Measurements from ENCODE around the gene MPPED1. TPM values are rescaled to one million over a fixed set of nuclear protein-coding genes. Genes with fewer than 3 reads are reported as not detected.

The MPPED1 gene
- total RNA-seq, 1 experiment from 2014 or later = 0.03 TPM

- no peak for DNase-seq (ENCODE audit: low read depth, low spot score)
- in situ Hi-C loops (cut with HindIII; ENCODE audit: low pct_unique_long_range_greater_than_20kb, low sequenced_read_pairs) = no loop called here
Measured at GRCh38 chr22:43476751-43477725, 65.2 kb downstream of the MPPED1 start.

- DNase-seq (ENCODE audit: low read depth, low spot score) = no peak
- in situ Hi-C loops (cut with HindIII; ENCODE audit: low pct_unique_long_range_greater_than_20kb, low sequenced_read_pairs) = no loop called here
Measured at GRCh38 chr22:43477966-43478365, 66.2 kb downstream of the MPPED1 start.

- in situ Hi-C loops (cut with HindIII; ENCODE audit: low pct_unique_long_range_greater_than_20kb, low sequenced_read_pairs) = no loop called here
- no peak for DNase-seq (ENCODE audit: low read depth, low spot score)
Measured at GRCh38 chr22:43478621-43479300, 66.9 kb downstream of the MPPED1 start.

- no peak for DNase-seq (ENCODE audit: low read depth, low spot score)
- in situ Hi-C loops (cut with HindIII; ENCODE audit: low pct_unique_long_range_greater_than_20kb, low sequenced_read_pairs) = no loop called here
Measured at GRCh38 chr22:43479301-43479950, 67.6 kb downstream of the MPPED1 start.

GRCh38 chr22:43479962-43480361, 68.1 kb downstream of the MPPED1 start:
- in situ Hi-C loops (cut with HindIII; ENCODE audit: low pct_unique_long_range_greater_than_20kb, low sequenced_read_pairs) = no loop called here
- no peak for DNase-seq (ENCODE audit: low read depth, low spot score)

- in situ Hi-C loops (cut with HindIII; ENCODE audit: low pct_unique_long_range_greater_than_20kb, low sequenced_read_pairs) = no loop called here
- DNase-seq (ENCODE audit: low read depth, low spot score) = peak; percentile 22
Measured at GRCh38 chr22:43481568-43482317, 69.9 kb downstream of the MPPED1 start.

GRCh38 chr22:43482318-43482625, 70.5 kb downstream of the MPPED1 start:
- in situ Hi-C loops (cut with HindIII; ENCODE audit: low pct_unique_long_range_greater_than_20kb, low sequenced_read_pairs) = no loop called here

GRCh38 chr22:43483266-43483665, 71.5 kb downstream of the MPPED1 start:
- in situ Hi-C loops (cut with HindIII; ENCODE audit: low pct_unique_long_range_greater_than_20kb, low sequenced_read_pairs) = no loop called here
- no peak for DNase-seq (ENCODE audit: low read depth, low spot score)

More at GRCh38 chr22:43482318-43482625, 70.5 kb downstream of the MPPED1 start:
- DNase-seq (ENCODE audit: low read depth, low spot score) = no peak

GRCh38 chr22:43483669-43484068, 71.9 kb downstream of the MPPED1 start:
- in situ Hi-C loops (cut with HindIII; ENCODE audit: low pct_unique_long_range_greater_than_20kb, low sequenced_read_pairs) = no loop called here
- no peak for DNase-seq (ENCODE audit: low read depth, low spot score)

GRCh38 chr22:43484227-43484626, 72.4 kb downstream of the MPPED1 start:
- DNase-seq (ENCODE audit: low read depth, low spot score) = no peak
- in situ Hi-C loops (cut with HindIII; ENCODE audit: low pct_unique_long_range_greater_than_20kb, low sequenced_read_pairs) = no loop called here

- in situ Hi-C loops (cut with HindIII; ENCODE audit: low pct_unique_long_range_greater_than_20kb, low sequenced_read_pairs) = no loop called here
- DNase-seq (ENCODE audit: low read depth, low spot score) = no peak
Measured at GRCh38 chr22:43485502-43486089, 73.8 kb downstream of the MPPED1 start.

- in situ Hi-C loops (cut with HindIII; ENCODE audit: low pct_unique_long_range_greater_than_20kb, low sequenced_read_pairs) = no loop called here
- no peak for DNase-seq (ENCODE audit: low read depth, low spot score)
Measured at GRCh38 chr22:43487311-43488030, 75.7 kb downstream of the MPPED1 start.

- in situ Hi-C loops (cut with HindIII; ENCODE audit: low pct_unique_long_range_greater_than_20kb, low sequenced_read_pairs) = no loop called here
- no peak for DNase-seq (ENCODE audit: low read depth, low spot score)
Measured at GRCh38 chr22:43488031-43488866, 76.4 kb downstream of the MPPED1 start.

GRCh38 chr22:43488937-43489336, 77.1 kb downstream of the MPPED1 start:
- DNase-seq (ENCODE audit: low read depth, low spot score) = no peak
- in situ Hi-C loops (cut with HindIII; ENCODE audit: low pct_unique_long_range_greater_than_20kb, low sequenced_read_pairs) = no loop called here

- in situ Hi-C loops (cut with HindIII; ENCODE audit: low pct_unique_long_range_greater_than_20kb, low sequenced_read_pairs) = no loop called here
- DNase-seq (ENCODE audit: low read depth, low spot score) = no peak
Measured at GRCh38 chr22:43490311-43490710, 78.5 kb downstream of the MPPED1 start.

GRCh38 chr22:43491177-43491576, 79.4 kb downstream of the MPPED1 start:
- DNase-seq (ENCODE audit: low read depth, low spot score) = no peak
- in situ Hi-C loops (cut with HindIII; ENCODE audit: low pct_unique_long_range_greater_than_20kb, low sequenced_read_pairs) = no loop called here

Data from SK-MEL-5 (cell line).